Thyroid gland (tissue), 4 donors: ENCODE data around the gene SOD3.

Experiments
- POLR2A ChIP-seq, 2 donors: fragments of 450-650 bp; IDR thresholded peaks; one replicate each; pipeline ENCODE4 v1.6.1; 2017; ENCODE audit warnings: antibody characterized with exemption in 2 of 2, mild to moderate bottlenecking in 2 of 2, moderate library complexity in 1 of 2
- TF ChIP-seq, protein P1 (sequence below), 6 experiments: fragments of 200-600 bp in 3 of 6; fragments of 450-650 bp in 3 of 6; sonication (generic) in 3 of 6; IDR thresholded peaks; one replicate each; pipeline ENCODE4 v1.5.1; 2016 to 2019; ENCODE audit warnings: antibody characterized with exemption in 6 of 6, mild to moderate bottlenecking in 2 of 6, inconsistent platforms in 1 of 6, moderate library complexity in 1 of 6

DNA sequence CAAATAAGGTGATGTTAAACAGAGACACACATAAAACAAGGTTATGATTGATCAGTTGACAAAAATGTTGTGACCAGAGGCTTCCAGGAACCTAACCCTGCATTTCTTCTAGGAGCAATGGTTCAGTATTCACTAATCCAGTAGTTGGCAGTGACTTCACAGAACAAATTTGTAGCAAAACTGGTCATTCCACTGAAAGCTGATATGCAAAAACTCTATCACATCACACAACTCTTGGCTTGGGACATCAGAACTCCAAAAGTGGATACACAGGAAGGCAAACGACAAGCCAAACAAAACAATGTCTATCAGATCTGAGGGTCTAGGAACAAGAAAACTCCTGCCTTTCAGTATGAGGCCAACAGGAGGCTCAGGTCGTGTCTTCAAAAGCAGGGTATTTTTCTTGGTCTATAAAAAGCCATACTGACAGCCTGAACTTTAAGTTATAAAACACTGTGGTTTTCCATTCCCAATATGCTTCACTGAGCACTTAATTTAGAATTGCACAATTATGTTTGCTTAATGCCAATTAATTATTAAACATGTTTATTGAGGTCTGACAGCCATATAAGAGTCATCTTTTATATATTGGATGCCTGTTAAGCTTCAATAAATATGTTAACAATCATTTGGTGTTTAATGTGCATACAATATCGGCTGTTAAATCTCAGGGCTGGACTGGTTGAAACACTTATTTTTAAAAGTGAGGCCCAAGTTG lies 45.6 kb downstream of the SOD3 start:
- TF ChIP-seq, protein P1, sequence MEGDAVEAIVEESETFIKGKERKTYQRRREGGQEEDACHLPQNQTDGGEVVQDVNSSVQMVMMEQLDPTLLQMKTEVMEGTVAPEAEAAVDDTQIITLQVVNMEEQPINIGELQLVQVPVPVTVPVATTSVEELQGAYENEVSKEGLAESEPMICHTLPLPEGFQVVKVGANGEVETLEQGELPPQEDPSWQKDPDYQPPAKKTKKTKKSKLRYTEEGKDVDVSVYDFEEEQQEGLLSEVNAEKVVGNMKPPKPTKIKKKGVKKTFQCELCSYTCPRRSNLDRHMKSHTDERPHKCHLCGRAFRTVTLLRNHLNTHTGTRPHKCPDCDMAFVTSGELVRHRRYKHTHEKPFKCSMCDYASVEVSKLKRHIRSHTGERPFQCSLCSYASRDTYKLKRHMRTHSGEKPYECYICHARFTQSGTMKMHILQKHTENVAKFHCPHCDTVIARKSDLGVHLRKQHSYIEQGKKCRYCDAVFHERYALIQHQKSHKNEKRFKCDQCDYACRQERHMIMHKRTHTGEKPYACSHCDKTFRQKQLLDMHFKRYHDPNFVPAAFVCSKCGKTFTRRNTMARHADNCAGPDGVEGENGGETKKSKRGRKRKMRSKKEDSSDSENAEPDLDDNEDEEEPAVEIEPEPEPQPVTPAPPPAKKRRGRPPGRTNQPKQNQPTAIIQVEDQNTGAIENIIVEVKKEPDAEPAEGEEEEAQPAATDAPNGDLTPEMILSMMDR (IDR thresholded peaks at IDR 0.05), result no peak
- TF ChIP-seq POLR2A (IDR thresholded peaks at IDR 0.05), result no peak
